ENCODE results near the gene XRCC5.

DNA sequence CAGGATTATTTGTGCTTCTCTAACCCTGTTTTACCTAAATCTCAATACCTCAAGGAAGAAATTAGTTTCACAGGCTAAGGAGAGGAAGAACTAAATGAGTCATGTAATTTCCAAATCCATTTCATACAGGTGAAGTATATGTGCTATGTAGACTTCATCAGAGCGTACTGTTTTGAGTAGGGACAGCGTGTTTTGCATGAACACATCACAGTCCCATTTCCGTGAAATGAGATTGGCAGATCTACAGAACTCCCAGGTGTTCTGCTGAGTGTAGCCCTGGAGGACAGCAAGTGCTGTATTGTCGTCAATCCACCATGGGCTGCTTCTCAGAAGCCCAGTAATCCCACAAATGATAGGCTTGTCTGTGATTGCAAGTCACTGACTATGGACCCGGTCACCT is 97.7 kb downstream of the XRCC5 start:
- TF ChIP-seq, protein P1, sequence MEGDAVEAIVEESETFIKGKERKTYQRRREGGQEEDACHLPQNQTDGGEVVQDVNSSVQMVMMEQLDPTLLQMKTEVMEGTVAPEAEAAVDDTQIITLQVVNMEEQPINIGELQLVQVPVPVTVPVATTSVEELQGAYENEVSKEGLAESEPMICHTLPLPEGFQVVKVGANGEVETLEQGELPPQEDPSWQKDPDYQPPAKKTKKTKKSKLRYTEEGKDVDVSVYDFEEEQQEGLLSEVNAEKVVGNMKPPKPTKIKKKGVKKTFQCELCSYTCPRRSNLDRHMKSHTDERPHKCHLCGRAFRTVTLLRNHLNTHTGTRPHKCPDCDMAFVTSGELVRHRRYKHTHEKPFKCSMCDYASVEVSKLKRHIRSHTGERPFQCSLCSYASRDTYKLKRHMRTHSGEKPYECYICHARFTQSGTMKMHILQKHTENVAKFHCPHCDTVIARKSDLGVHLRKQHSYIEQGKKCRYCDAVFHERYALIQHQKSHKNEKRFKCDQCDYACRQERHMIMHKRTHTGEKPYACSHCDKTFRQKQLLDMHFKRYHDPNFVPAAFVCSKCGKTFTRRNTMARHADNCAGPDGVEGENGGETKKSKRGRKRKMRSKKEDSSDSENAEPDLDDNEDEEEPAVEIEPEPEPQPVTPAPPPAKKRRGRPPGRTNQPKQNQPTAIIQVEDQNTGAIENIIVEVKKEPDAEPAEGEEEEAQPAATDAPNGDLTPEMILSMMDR (tag by site-specific recombination; IDR thresholded peaks at IDR 0.05), result no peak
- TF ChIP-seq ZSCAN30 (tag by site-specific recombination; IDR thresholded peaks at IDR 0.05) (no peak), ZNF558 (tag by site-specific recombination; IDR thresholded peaks at IDR 0.05) (no peak), ZNF266 (tag by site-specific recombination; IDR thresholded peaks at IDR 0.05; ENCODE audit: low read depth) (no peak), MYNN (tag by site-specific recombination; IDR thresholded peaks at IDR 0.05; ENCODE audit: borderline replicate concordance) (no peak), GLI4 (tag by site-specific recombination; IDR thresholded peaks at IDR 0.05) (no peak), ZNF610 (tag by site-specific recombination; IDR thresholded peaks at IDR 0.05; ENCODE audit: borderline replicate concordance) (no peak), ZEB2 (tag by site-specific recombination; IDR thresholded peaks at IDR 0.05) (no peak), KLF9 (tag by site-specific recombination; IDR thresholded peaks at IDR 0.05; ENCODE audit: low read depth) (no peak)
- TF ChIP-seq, protein P2, sequence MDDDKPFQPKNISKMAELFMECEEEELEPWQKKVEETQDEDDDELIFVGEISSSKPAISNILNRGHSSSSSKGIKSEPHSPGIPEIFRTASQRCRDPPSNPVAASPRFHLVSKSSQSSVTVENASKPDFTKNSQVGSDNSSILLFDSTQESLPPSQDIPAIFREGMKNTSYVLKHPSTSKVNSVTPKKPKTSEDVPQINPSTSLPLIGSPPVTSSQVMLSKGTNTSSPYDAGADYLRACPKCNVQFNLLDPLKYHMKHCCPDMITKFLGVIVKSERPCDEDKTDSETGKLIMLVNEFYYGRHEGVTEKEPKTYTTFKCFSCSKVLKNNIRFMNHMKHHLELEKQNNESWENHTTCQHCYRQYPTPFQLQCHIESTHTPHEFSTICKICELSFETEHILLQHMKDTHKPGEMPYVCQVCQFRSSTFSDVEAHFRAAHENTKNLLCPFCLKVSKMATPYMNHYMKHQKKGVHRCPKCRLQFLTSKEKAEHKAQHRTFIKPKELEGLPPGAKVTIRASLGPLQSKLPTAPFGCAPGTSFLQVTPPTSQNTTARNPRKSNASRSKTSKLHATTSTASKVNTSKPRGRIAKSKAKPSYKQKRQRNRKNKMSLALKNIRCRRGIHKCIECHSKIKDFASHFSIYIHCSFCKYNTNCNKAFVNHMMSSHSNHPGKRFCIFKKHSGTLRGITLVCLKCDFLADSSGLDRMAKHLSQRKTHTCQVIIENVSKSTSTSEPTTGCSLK (tag by site-specific recombination; IDR thresholded peaks at IDR 0.05), result no peak

Measured in HEK293 (cell line).